Liver (tissue), 3 donors: ENCODE results near the gene CACNA1C.

Experiments
- ATF3 ChIP-seq: IDR thresholded peaks from 2 replicates; pipeline ENCODE4 v1.6.1; 2016; ENCODE audit warnings: antibody characterized with exemption
- CTCF ChIP-seq: fragments of 150-350 bp; IDR thresholded peaks from 2 replicates; pipeline ENCODE4 v1.5.1; 2017; ENCODE audit warnings: improper control_type of control experiment, low read depth, low read length; ENCODE audit not compliant: missing input control
- EGR1 ChIP-seq, 2 donors: IDR thresholded peaks; 2 replicates each; pipeline ENCODE4 v1.6.1; 2016 to 2018; ENCODE audit warnings: antibody characterized with exemption in 2 of 2, low read depth in 2 of 2
- GABPA ChIP-seq, 2 donors: IDR thresholded peaks in 1 of 2; conservative IDR thresholded peaks in 1 of 2; 2 replicates each; pipeline ENCODE4 v1.6.1; 2016; ENCODE audit warnings: antibody characterized with exemption in 2 of 2, mild to moderate bottlenecking in 1 of 2, moderate library complexity in 1 of 2
- JUND ChIP-seq, 2 donors: IDR thresholded peaks; 2 replicates each; pipeline ENCODE4 v1.6.1; 2016; ENCODE audit warnings: antibody characterized with exemption in 2 of 2
- MAX ChIP-seq: IDR thresholded peaks from 2 replicates; pipeline ENCODE4 v1.6.1; 2016; ENCODE audit warnings: antibody characterized with exemption
- RAD21 ChIP-seq, 2 donors: IDR thresholded peaks; 2 replicates each; pipeline ENCODE4 v1.6.1; 2016; ENCODE audit warnings: antibody characterized with exemption in 2 of 2, mild to moderate bottlenecking in 2 of 2
- RXRA ChIP-seq, 2 donors: IDR thresholded peaks; 2 replicates each; pipeline ENCODE4 v1.6.1; 2017 to 2018; ENCODE audit warnings: antibody characterized with exemption in 2 of 2, mild to moderate bottlenecking in 1 of 2
- SP1 ChIP-seq: IDR thresholded peaks from 2 replicates; pipeline ENCODE4 v1.6.1; 2018; ENCODE audit warnings: antibody characterized with exemption, mild to moderate bottlenecking
- TAF1 ChIP-seq: conservative IDR thresholded peaks from 2 replicates; pipeline ENCODE4 v1.6.1; 2016; ENCODE audit warnings: antibody characterized with exemption, mild to moderate bottlenecking
- YY1 ChIP-seq: IDR thresholded peaks from 2 replicates; pipeline ENCODE4 v1.6.1; 2016; ENCODE audit warnings: antibody characterized with exemption, mild to moderate bottlenecking
- donor health status: healthy.
- donor health status: healthy.

- no peak for TF ChIP-seq CTCF
- TF ChIP-seq MAX, result no peak
- no peak for TF ChIP-seq JUND (IDR thresholded peaks at IDR 0.05)
- TF ChIP-seq RXRA (IDR thresholded peaks at IDR 0.05), result no peak
- no peak for TF ChIP-seq YY1
- no peak for TF ChIP-seq TAF1
- no peak for TF ChIP-seq ATF3
- no peak for TF ChIP-seq RAD21 (IDR thresholded peaks at IDR 0.05)
- no peak for TF ChIP-seq SP1
- TF ChIP-seq GABPA (IDR thresholded peaks at IDR 0.05 in 1 of 2, conservative IDR thresholded peaks at IDR 0.05 in 1 of 2), result no peak
- TF ChIP-seq EGR1 (IDR thresholded peaks at IDR 0.05; ENCODE audit: low read depth in 2 of 2), result no peak
Observed at GRCh38 chr12:2312175-2312574, 259.4 kb downstream of the CACNA1C start.
